ENCODE measurements around the gene SLC25A51.

SLC25A51 gene

DNA sequence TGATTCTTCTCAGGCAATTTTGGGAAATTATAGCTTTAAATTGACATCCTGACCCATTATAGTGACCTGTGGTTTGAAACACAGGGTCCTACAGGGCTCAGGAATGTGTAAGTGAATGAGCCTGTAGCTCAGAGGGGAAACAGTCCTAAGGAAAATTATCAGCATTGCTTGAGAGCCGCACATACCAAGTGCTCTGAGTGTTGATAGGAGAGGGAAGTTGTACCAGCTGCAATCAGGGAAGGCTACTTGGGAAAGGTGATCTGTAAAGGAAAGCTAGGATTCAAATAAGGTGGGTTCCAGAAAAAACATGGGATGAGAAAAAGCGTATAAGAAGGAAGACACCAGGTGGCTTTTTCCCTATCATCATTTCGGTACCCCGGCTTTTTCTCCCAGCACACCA is 4.4 kb upstream of the SLC25A51 start:
- H3K9me3 Mint-ChIP-seq: no peaks in the 10 kb centered on the region
- no peak overlapping the region for H3K4me3 Mint-ChIP-seq
- TF ChIP-seq, protein P1, sequence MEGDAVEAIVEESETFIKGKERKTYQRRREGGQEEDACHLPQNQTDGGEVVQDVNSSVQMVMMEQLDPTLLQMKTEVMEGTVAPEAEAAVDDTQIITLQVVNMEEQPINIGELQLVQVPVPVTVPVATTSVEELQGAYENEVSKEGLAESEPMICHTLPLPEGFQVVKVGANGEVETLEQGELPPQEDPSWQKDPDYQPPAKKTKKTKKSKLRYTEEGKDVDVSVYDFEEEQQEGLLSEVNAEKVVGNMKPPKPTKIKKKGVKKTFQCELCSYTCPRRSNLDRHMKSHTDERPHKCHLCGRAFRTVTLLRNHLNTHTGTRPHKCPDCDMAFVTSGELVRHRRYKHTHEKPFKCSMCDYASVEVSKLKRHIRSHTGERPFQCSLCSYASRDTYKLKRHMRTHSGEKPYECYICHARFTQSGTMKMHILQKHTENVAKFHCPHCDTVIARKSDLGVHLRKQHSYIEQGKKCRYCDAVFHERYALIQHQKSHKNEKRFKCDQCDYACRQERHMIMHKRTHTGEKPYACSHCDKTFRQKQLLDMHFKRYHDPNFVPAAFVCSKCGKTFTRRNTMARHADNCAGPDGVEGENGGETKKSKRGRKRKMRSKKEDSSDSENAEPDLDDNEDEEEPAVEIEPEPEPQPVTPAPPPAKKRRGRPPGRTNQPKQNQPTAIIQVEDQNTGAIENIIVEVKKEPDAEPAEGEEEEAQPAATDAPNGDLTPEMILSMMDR (IDR thresholded peaks at IDR 0.05; ENCODE audit: unreplicated experiment in 3 of 3): no peak
- peaks cover 20% of the 10 kb centered on the region for H3K4me1 Mint-ChIP-seq
- no peaks in the 10 kb centered on the region for H3K27me3 Mint-ChIP-seq (ENCODE audit: low read depth)
- H3K36me3 Mint-ChIP-seq (ENCODE audit: low read depth): no peaks in the 10 kb centered on the region
- no peak overlapping the region for H3K27ac Mint-ChIP-seq

DNA sequence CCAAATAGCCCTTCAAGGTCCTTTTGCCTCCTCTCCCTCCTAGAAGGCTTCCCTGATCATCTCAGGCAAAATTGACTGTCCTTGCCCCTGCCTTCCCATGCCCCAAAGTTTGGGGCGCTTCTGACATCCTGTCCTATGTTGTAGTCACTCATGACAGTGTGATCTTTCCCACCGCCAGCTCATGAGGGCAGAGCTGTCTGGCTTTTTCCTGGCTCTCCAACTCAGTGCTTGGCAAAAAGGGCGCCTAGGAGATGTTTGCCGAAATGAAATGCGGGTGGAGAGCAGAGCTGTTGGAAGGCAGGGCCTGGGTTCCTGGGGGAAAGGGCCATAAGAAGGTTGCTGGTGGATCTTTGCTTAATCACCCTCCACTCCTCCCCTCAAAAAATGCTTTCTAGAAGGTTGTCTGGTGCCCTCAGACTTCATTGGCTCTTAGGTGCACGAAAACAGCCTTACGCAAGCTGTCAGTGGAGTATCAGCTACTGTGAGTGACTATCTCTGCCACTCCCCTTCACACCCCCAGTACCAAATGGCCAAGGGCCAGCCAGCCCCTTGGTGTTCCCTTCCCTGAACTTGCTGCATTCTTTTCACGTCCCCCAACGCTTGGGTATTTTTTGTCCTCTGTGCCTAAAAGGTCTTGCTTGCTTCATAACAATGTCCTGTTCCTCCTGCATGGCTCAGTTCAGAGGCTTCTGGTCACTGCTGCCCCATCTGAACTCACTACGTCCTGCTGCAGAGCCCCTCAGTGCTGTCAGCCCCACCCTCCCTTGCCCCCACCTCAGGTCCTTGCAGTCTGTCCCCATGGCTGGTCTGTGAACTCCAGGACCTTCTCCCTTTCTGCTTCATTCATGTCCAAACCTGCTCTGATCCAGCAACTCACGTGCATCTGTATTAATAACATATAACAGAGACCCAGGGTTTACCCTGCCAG is 2.6 kb upstream of the SLC25A51 start:
- no peaks in the 10 kb centered on the region for H3K9me3 Mint-ChIP-seq
- no peaks in the 10 kb centered on the region for H3K36me3 Mint-ChIP-seq (ENCODE audit: low read depth)
- TF ChIP-seq, protein P1 (IDR thresholded peaks at IDR 0.05; ENCODE audit: unreplicated experiment in 3 of 3): no peak
- peak overlapping the region in 2 of 3 experiments; percentile 38 to 49 for H3K27ac Mint-ChIP-seq
- peaks cover 28% of the 10 kb centered on the region for H3K4me1 Mint-ChIP-seq
- no peaks in the 10 kb centered on the region for H3K27me3 Mint-ChIP-seq (ENCODE audit: low read depth)
- H3K4me3 Mint-ChIP-seq: peak overlapping the region; percentile 72 to 81 (median 80)

DNA sequence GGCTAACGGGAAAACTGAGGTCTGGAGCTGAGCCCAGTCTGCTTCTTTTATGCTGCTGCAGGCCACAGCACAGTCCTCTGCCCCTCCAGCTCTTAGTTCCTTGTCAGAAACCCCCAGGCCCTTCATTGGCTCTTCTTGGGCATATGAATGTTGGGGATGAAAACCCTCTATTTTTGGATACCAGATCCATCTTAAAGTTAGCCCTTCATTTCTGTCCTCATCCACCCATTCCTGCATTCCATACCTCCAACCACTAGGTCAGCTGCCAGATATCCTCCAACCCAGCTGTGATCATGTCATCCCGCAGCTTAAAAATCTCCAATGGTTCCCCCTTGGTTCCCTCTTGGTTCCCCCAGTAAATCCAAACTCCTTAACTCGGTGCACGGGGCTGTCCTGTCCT is 1.8 kb upstream of the SLC25A51 start:
- TF ChIP-seq, protein P1 (IDR thresholded peaks at IDR 0.05; ENCODE audit: unreplicated experiment in 3 of 3): no peak
- Mint-ChIP-seq H3K27ac (peak overlapping the region in 2 of 3 experiments; percentile 38 to 49), H3K9me3 (no peaks in the 10 kb centered on the region), H3K4me3 (peak overlapping the region; percentile 72 to 81 (median 80)), H3K27me3 (ENCODE audit: low read depth) (no peaks in the 10 kb centered on the region), H3K4me1 (peaks cover 28% of the 10 kb centered on the region), H3K36me3 (ENCODE audit: low read depth) (peaks cover under 1% of the 10 kb centered on the region)

DNA sequence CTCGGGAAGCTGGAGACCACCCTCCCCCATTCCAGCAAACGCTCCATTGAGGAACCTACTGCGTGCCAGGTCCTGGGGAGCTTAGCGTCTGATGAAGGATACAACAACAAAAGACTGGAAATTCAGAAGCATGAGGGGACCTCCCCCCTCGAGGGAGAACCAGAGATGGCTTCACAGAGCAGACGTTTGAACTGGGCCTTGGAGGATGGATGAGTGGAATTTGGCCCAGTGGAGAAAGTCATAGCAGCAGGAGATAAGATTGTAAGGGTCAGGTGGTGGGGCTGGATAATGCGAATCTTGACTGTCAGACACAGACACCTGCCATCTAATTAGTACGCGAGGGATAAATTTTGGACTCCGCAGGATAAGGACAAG is 1.2 kb upstream of the SLC25A51 start:
- peaks cover 28% of the 10 kb centered on the region for H3K4me1 Mint-ChIP-seq
- H3K27ac Mint-ChIP-seq: peak overlapping the region in 1 of 3 experiments; percentile 98
- peaks cover 3% of the 10 kb centered on the region for H3K36me3 Mint-ChIP-seq (ENCODE audit: low read depth)
- H3K27me3 Mint-ChIP-seq (ENCODE audit: low read depth): no peaks in the 10 kb centered on the region
- peak overlapping the region; percentile 59 to 95 (median 90) for H3K4me3 Mint-ChIP-seq
- TF ChIP-seq, protein P1 (IDR thresholded peaks at IDR 0.05; ENCODE audit: unreplicated experiment in 3 of 3): no peak
- H3K9me3 Mint-ChIP-seq: no peaks in the 10 kb centered on the region

DNA sequence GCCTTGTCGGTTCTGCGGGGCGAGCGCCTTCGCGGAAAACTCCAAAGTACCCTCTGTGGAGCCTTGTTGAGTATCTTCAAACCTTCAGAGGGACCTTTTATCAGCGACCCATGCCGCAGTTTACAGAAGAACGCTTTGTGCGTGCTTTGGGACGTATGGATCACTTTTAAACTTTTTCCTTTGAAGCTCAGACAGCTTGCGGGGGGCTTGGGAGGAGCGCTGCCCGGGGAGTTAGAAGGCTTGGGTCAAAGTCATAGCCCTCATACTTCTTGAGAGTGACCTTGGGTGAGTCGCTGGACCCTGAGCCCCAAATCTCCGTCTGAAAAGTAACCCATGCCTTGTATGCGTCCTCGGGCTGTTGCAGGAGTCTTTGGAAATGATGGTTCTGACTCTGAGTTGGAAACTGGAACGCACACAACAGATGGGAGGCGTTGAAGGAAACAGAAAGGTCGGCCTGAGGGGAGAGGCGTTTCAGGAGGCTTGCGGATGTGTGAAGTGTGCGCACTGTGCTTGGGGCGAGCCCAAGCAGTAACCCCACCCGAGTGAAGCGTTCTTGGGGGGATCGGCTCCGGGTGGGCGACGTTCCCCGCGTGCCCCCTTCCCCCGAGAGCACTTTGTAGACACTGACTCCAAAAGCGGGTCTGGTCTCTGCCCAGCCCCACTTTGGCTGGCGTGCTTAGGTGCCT is 661 bp upstream of the SLC25A51 start:
- H3K9me3 Mint-ChIP-seq: no peaks in the 10 kb centered on the region
- H3K36me3 Mint-ChIP-seq (ENCODE audit: low read depth): peaks cover 3% of the 10 kb centered on the region
- H3K4me1 Mint-ChIP-seq: peaks cover 28% of the 10 kb centered on the region
- no peaks in the 10 kb centered on the region for H3K27me3 Mint-ChIP-seq (ENCODE audit: low read depth)
- TF ChIP-seq, protein P1 (IDR thresholded peaks at IDR 0.05; ENCODE audit: unreplicated experiment in 3 of 3): peak in 2 of 3 experiments; percentile 25 to 39
- peak overlapping the region; percentile 95 to 98 (median 97) for H3K27ac Mint-ChIP-seq
- H3K4me3 Mint-ChIP-seq: peak overlapping the region; percentile 90 to 95 (median 92)
